ENCODE measurements around the gene AAR2. TPM values are rescaled to one million over a fixed set of nuclear protein-coding genes. Genes with fewer than 3 reads are reported as not detected.

Gene AAR2
- total RNA-seq, 1 experiment from 2014 or later = 26.1 TPM

DNA sequence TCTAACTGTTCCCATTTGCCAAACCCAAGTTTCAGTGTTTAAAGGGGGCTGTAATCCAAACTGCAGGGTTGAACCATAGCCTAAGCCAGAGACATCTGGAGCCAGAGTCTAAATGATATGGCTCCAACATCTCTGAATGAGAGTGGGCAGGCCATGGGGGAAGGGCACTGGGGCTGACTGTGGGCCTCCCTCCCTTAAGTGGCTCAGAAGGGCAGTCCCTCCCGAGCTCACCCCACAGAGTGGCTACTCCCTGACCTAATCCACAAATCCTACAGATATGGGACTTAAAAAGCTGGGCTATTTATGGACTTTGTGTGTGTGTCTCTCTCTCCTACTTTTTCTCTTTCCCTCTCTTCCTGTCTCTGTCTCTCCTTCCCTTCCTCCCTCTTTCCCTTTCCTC is 35.8 kb upstream of the AAR2 start:
- in situ Hi-C loops (cut with HindIII; ENCODE audit: low pct_unique_long_range_greater_than_20kb, low sequenced_read_pairs) (no loop called here), intact Hi-C loops (cut with micrococcal nuclease; ENCODE audit: unreplicated experiment) (no loop called here)
- CTCF ChIA-PET = interaction anchor here (0.5 to 1.7 kb wide), 6 partner anchors 11 to 208 kb away, joined by 3 to 8 read pairs (median 4); no protein-coding TSS in a partner anchor
- no peak for DNase-seq (ENCODE audit: low read depth, low spot score)
- POLR2A ChIA-PET = no interaction called here
- ATAC-seq = no peak
- Histone ChIP-seq H3K4me1 (ENCODE audit: control insufficient read depth, insufficient read depth, low read length) (no peaks in the 10 kb centered on the region), H3K27ac (ENCODE audit: low read length) (no peak overlapping the region), H3K36me3 (ENCODE audit: control insufficient read depth, insufficient read depth, low read length) (no peaks in the 10 kb centered on the region), H3K27me3 (ENCODE audit: control insufficient read depth, insufficient read depth, low read length) (no peaks in the 10 kb centered on the region; the same call in none of the 2 replicates), H3K9me3 (ENCODE audit: control insufficient read depth, insufficient read depth, low read depth, low read length) (no peaks in the 10 kb centered on the region), H3K4me3 (ENCODE audit: low read depth in 2 of 2, low read length in 2 of 2) (no peak overlapping the region)
- no TSS peak for BruUV-seq (replicated peaks)
- TF ChIP-seq SIN3A (IDR thresholded peaks at IDR 0.05; ENCODE audit: borderline replicate concordance, insufficient read depth, low read depth, low read length) (no peak), POLR2AphosphoS5 (IDR thresholded peaks at IDR 0.05; ENCODE audit: low read depth, low read length) (no peak), TCF7L2 (IDR thresholded peaks at IDR 0.05; ENCODE audit: low read depth, low read length) (no peak), CTCF (IDR thresholded peaks at IDR 0.05) (no peak)
- TF ChIP-seq, protein P1, sequence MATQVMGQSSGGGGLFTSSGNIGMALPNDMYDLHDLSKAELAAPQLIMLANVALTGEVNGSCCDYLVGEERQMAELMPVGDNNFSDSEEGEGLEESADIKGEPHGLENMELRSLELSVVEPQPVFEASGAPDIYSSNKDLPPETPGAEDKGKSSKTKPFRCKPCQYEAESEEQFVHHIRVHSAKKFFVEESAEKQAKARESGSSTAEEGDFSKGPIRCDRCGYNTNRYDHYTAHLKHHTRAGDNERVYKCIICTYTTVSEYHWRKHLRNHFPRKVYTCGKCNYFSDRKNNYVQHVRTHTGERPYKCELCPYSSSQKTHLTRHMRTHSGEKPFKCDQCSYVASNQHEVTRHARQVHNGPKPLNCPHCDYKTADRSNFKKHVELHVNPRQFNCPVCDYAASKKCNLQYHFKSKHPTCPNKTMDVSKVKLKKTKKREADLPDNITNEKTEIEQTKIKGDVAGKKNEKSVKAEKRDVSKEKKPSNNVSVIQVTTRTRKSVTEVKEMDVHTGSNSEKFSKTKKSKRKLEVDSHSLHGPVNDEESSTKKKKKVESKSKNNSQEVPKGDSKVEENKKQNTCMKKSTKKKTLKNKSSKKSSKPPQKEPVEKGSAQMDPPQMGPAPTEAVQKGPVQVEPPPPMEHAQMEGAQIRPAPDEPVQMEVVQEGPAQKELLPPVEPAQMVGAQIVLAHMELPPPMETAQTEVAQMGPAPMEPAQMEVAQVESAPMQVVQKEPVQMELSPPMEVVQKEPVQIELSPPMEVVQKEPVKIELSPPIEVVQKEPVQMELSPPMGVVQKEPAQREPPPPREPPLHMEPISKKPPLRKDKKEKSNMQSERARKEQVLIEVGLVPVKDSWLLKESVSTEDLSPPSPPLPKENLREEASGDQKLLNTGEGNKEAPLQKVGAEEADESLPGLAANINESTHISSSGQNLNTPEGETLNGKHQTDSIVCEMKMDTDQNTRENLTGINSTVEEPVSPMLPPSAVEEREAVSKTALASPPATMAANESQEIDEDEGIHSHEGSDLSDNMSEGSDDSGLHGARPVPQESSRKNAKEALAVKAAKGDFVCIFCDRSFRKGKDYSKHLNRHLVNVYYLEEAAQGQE (IDR thresholded peaks at IDR 0.05; ENCODE audit: insufficient read depth in 1 of 2, low read depth in 2 of 2, low read length in 1 of 2) = no peak

- Histone ChIP-seq H3K9me3 (ENCODE audit: control insufficient read depth, insufficient read depth, low read depth, low read length) (no peaks in the 10 kb centered on the region), H3K4me1 (ENCODE audit: control insufficient read depth, insufficient read depth, low read length) (no peaks in the 10 kb centered on the region), H3K27me3 (ENCODE audit: control insufficient read depth, insufficient read depth, low read length) (no peaks in the 10 kb centered on the region; the same call in none of the 2 replicates), H3K4me3 (ENCODE audit: low read depth in 2 of 2, low read length in 2 of 2) (no peak overlapping the region), H3K36me3 (ENCODE audit: control insufficient read depth, insufficient read depth, low read length) (no peaks in the 10 kb centered on the region), H3K27ac (ENCODE audit: low read length) (no peak overlapping the region)
- DNase-seq (ENCODE audit: low read depth, low spot score) (no peak), ATAC-seq (no peak)
- POLR2A ChIA-PET = no interaction called here
- CTCF ChIA-PET = interaction anchor here (0.5 to 0.6 kb wide), 2 partner anchors 114 to 334 kb away, joined by 3 read pairs; no protein-coding TSS in a partner anchor
- TF ChIP-seq TCF7L2 (IDR thresholded peaks at IDR 0.05; ENCODE audit: low read depth, low read length) = no peak
- TF ChIP-seq POLR2AphosphoS5 (IDR thresholded peaks at IDR 0.05; ENCODE audit: low read depth, low read length) = no peak
- TF ChIP-seq CTCF (IDR thresholded peaks at IDR 0.05) = no peak
- TF ChIP-seq, protein P1 (IDR thresholded peaks at IDR 0.05; ENCODE audit: insufficient read depth in 1 of 2, low read depth in 2 of 2, low read length in 1 of 2) = no peak
- no peak for TF ChIP-seq SIN3A (IDR thresholded peaks at IDR 0.05; ENCODE audit: borderline replicate concordance, insufficient read depth, low read depth, low read length)
- no TSS peak for BruUV-seq (replicated peaks)
- in situ Hi-C loops (cut with HindIII; ENCODE audit: low pct_unique_long_range_greater_than_20kb, low sequenced_read_pairs) = no loop called here
- intact Hi-C loops (cut with micrococcal nuclease; ENCODE audit: unreplicated experiment) = no loop called here
Measured at GRCh38 chr20:36201198-36201597, 35.1 kb upstream of the AAR2 start.

Measured in Panc1 (cell line).